ENCODE results near the gene GRID1. TPM values are rescaled to one million over a fixed set of nuclear protein-coding genes. Genes with fewer than 3 reads are reported as not detected.

The GRID1 gene
- polyA plus RNA-seq, 3 donors, result 0.71 to 1.7 (median 1.6) TPM

GRCh38 chr10:85668522-85668921, 698.1 kb downstream of the GRID1 start:
- no peak overlapping the region for H3K27ac ChIP-seq (ENCODE audit: low read depth, low read length)
- WGBS, 3 donors, result 91 to 97% (median 95%) methylated on average over 1 of the region's 1 CpG

- WGBS, 3 donors, result 29 to 49% (median 49%) methylated on average over 5 of the region's 5 CpGs
- H3K27ac ChIP-seq (ENCODE audit: low read depth, low read length), result no peak overlapping the region
Observed at GRCh38 chr10:85667638-85668233, 698.9 kb downstream of the GRID1 start.

DNA sequence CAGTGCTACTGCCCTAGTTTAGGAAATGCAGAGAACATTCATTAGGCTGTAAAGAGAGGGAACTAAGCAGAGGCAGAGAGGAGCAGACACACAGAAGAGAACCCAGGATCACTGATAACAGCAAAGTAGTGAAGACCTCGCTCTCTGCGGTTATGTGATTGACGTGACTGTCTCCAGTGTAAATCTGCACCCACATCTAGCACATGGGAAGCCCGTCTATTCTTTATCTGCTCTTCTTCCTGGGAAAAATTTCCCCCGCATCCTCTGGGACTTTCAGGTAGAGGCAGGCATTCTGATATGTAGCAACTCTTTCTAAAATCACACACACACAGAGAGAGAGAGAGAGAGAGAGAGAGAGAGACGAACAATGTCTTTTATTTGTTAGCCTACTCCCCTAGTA, 699.6 kb downstream of the GRID1 start:
- no peak overlapping the region for H3K27ac ChIP-seq (ENCODE audit: low read depth, low read length)
- WGBS, 3 donors, result 76 to 86% (median 80%) methylated on average over 6 of the region's 6 CpGs

GRCh38 chr10:85666102-85666501, 700.5 kb downstream of the GRID1 start:
- H3K27ac ChIP-seq (ENCODE audit: low read depth, low read length), result no peak overlapping the region
- WGBS, 3 donors, result 70 to 83% (median 81%) methylated on average over 2 of the region's 2 CpGs

DNA sequence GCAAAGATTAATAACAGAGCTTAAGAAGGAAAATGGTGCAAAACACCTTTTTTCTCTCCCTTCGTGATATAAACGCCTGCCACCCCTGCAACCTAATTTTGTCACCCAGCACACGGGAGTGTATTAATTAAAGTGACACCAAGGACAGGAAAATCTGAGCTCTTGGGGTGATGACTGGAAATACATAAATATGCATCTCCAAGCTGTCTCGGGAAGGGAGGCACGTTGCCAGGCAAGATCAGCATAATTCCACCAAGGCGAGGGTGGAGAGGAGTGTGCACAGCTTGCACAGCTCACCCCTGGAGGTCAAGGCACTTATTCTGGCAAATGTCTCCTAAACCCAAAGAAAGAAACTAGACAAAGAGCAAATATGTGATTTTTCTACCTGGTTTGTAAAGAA, 700.9 kb downstream of the GRID1 start:
- H3K27ac ChIP-seq (ENCODE audit: low read depth, low read length), result no peak overlapping the region
- 64 to 67% (median 65%) methylated on average over 6 of the region's 6 CpGs for WGBS, 3 donors

DNA sequence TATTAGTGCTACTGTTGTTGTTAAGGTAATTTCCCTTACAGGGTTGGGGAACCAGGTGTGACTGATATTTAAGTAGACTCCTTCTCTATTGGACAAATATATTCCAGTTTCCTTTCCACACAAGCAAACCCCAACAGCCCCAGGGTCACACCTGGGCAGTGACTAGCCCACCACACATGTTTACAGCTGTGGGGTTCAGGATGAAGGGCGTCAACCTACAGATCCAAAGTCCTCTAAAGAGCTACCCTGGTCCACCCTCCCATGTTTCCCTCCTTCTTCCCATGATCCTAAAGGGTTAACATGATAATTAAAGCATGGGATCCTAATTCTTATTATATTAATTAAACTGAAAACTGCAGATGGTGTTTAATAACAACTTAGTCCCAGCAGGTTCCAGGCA, 701.5 kb downstream of the GRID1 start:
- H3K27ac ChIP-seq (ENCODE audit: low read depth, low read length), result no peak overlapping the region
- WGBS, 3 donors, result 76 to 84% (median 77%) methylated on average over 1 of the region's 1 CpG

DNA sequence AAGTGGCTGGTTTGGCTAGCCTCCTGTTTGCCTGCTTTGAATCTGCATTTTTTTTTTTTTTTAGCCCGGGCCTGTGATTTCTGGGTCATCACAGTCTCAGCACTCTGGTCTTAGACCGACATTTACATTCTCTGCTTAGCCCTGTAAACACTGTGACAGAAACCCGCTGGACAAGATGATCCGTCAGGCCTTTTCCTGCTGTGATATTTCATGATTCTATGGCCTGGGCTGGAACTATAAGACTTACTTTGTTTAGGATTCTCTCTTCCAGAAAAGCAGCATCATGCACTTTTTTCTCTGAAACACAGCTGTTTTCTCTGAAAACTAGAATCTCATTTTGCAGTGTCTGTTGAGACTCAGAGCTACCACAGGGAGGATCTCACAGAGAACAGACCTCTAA, 705.5 kb downstream of the GRID1 start:
- WGBS, 3 donors, result 45 to 62% (median 50%) methylated on average over 4 of the region's 4 CpGs
- H3K27ac ChIP-seq (ENCODE audit: low read depth, low read length), result no peak overlapping the region

DNA sequence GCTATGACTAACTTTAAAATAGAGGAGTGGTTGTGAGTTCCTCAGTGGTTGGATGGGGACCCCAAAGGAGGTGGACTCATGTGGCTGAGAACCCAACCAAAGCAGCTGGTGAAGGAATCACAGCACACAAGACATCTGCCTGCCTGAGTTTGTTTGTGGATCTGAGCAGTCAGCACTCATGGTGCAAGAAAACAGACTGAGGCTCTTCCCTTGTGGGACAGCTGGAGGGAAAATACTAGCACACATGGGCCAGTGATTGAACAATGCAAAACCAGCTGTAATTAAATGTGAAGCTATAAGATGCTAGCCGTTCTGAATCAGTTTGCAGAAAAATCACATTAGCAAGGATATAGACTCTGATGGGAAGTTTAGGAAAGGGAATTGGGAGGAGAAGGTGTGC, 707.3 kb downstream of the GRID1 start:
- no peak overlapping the region for H3K27ac ChIP-seq (ENCODE audit: low read depth, low read length)
- WGBS, 3 donors, result 89 to 93% (median 92%) methylated on average over 1 of the region's 1 CpG

GRCh38 chr10:85658518-85658917, 708.1 kb downstream of the GRID1 start:
- 42 to 47% (median 43%) methylated on average over 3 of the region's 3 CpGs for WGBS, 3 donors

DNA sequence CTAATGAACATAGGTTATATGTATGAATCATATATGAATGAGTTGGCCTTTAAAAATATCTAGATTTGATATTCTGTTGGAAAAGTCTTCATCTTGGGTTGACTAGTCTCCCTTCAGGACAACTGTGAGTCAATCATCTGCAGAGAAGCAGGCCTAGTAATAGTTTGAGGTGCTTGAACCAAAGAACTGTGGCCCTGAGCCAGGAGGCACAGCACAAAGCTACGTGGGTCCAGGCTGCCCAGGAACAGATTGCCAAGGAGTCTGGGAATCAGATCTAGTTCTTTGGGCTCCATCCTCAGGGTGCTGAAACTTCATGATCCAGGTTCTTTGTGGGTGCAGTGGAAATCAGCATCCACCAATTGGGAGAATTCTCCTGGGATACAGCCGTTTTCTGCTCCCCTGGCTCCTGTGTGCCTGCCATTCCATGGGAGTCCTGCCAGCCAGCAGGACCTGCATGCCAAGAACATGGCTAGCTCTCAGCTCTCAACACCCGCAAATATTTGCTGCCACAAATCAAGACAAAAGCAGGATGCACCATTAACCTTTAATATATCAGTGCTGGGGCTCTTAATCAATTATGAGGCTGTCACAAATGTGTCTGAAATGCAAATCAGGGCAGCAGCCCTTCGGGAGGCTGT, 709.0 kb downstream of the GRID1 start:
- no peak overlapping the region for H3K27ac ChIP-seq (ENCODE audit: low read depth, low read length)
- 36 to 67% (median 51%) methylated on average over 4 of the region's 4 CpGs for WGBS, 3 donors

More at GRCh38 chr10:85658518-85658917, 708.1 kb downstream of the GRID1 start:
- no peak overlapping the region for H3K27ac ChIP-seq (ENCODE audit: low read depth, low read length)

DNA sequence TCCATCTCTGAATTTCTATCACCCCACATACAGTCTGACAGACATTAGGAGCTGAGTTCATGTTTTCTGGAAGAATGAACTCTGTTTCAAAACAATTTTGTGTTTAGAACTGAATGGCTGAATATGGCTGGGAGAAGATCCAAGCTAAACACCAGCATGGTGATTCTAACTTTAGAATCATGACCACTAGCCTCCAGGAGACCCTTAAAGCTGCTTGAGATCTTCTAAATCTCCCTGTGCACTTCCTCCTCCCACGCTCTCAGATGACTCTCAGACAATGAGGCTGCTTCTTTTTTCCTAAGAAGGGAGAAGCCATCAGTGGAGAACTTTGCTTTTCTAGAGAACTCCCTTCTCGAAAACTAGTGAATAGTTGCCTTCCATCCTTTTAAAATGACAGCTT, 711.2 kb downstream of the GRID1 start:
- WGBS, 3 donors, result 44 to 78% (median 61%) methylated on average over 2 of the region's 2 CpGs

GRCh38 chr10:85651497-85651882, 715.1 kb downstream of the GRID1 start:
- WGBS, 3 donors, result 56 to 75% (median 64%) methylated on average over 2 of the region's 2 CpGs
- no peak overlapping the region for H3K27ac ChIP-seq (ENCODE audit: low read depth, low read length)

More for the DNA sequence above, 711.2 kb downstream of the GRID1 start:
- no peak overlapping the region for H3K27ac ChIP-seq (ENCODE audit: low read depth, low read length)

GRCh38 chr10:85650791-85651496, 715.7 kb downstream of the GRID1 start:
- no peak overlapping the region for H3K27ac ChIP-seq (ENCODE audit: low read depth, low read length)
- 84 to 94% (median 93%) methylated on average over 1 of the region's 1 CpG for WGBS, 3 donors

GRCh38 chr10:85649461-85649860, 717.1 kb downstream of the GRID1 start:
- 44 to 60% (median 51%) methylated on average over 4 of the region's 4 CpGs for WGBS, 3 donors
- no peak overlapping the region for H3K27ac ChIP-seq (ENCODE audit: low read depth, low read length)

GRCh38 chr10:85648279-85648754, 718.3 kb downstream of the GRID1 start:
- WGBS, 3 donors, result 67 to 88% (median 82%) methylated on average over 6 of the region's 6 CpGs
- no peak overlapping the region for H3K27ac ChIP-seq (ENCODE audit: low read depth, low read length)

DNA sequence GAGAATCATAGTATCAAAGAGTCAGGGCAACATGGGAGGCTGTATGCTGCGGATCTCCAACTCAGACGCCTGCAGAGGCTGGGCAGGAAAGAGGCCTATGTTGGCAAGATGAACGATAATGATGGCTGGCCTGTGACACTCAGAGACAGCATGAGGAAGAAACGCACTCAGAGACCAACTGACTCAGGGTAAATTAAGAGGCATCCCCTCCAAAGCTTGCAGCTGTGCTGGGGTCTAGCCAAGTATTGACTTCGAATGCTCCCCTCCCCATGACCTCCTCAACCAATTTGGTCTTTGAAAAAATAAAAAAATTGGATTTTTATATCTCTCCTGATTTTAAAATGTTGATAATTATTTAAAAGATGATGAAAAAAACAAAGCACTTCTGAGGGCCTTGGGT, 718.9 kb downstream of the GRID1 start:
- no peak overlapping the region for H3K27ac ChIP-seq (ENCODE audit: low read depth, low read length)
- WGBS, 3 donors, result 73 to 91% (median 78%) methylated on average over 5 of the region's 5 CpGs

DNA sequence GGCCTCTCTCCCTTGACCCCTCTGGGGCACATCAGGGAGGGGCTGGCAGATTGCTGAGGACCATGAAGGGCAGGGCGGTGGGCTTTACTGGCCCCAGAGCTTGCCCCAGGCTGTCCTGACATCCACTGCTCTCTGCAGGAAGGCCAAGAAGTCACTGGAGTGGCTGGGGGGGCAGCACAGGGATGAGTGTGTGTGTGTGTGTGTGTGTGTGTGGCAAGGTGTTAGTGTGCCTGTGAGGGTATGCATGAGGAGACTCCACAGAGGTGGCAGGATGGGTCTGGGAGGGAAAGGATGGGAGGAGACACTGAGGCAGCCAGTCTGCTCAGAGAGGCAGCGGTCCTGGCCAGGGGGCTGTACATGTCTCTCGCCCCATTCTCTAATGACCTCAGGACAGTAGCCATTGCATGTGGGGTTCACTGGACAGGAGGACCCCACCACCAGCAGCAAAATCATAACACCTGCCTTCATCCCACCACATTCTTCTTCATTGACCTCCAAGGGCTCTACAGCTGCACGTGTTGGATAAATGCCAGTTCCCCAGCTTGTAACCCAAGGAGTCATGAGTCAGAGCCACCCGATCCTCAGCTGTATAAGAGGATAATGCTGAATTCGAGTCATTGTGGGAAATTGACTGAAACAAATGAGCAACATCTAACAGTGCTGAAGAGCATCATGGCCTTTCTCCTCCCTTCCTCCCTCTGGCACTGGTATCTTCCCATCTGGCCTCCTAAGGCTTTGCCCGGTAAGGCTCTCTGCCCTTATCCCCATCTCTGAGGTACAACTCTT, 720.5 kb downstream of the GRID1 start:
- 84 to 86% (median 84%) methylated on average over 7 of the region's 7 CpGs for WGBS, 3 donors
- no peak overlapping the region for H3K27ac ChIP-seq (ENCODE audit: low read depth, low read length)

DNA sequence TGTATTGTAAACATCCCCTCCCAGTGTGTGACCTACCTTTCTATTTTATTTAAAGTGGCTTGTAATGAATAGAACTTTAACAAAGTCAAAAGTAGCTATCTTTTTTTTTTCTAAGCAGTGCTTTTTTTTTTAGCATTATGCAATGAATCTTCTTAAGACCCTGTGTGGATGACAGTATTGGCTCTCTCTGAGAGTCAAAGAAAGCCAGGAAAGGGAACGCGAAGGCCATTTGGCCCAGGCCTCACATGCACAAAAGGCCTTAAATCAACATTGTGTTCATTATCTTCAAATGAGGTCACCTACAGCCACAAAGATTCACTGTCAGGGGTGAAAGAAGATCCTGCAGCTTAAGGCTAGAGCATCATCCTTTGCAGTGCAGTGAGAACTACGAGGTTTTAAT, 721.5 kb downstream of the GRID1 start:
- WGBS, 3 donors, result 40 to 68% (median 58%) methylated on average over 3 of the region's 3 CpGs
- H3K27ac ChIP-seq (ENCODE audit: low read depth, low read length), result no peak overlapping the region

Data from adipose tissue (tissue), 3 donors.